Measurements from ENCODE around the gene DNAJB8. TPM values are rescaled to one million over a fixed set of nuclear protein-coding genes. Genes with fewer than 3 reads are reported as not detected.

The DNAJB8 gene
- total RNA-seq, 1 experiment from 2014 or later, result not detected

DNA sequence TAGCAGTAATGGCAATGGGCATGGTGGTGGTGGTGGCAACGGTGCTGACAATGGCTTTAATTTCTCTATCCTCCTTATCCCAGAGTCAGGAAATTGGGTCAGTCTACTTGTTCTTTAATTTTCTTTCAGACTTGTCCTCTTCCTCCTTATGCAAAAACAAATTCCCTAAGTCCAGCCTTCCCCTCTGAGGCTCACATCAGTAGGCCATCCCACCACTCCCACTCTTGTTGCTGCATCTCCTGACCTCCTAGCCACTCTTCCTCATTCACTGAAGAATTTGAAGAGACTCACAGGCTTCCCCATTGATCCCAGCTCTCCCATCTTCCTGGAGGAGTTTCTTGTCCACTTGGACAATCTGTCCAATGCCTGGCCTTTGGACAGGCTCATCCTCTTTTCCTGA, 19.9 kb downstream of the DNAJB8 start:
- ChIA-PET CTCF (no interaction called here), POLR2A (ENCODE audit: unreplicated experiment) (no interaction called here)
- H3F3A ChIP-seq (ENCODE audit: low read length, unreplicated experiment), result no peaks in the 10 kb centered on the region
- ATAC-seq (no peak), DNase-seq (no peak)
- no peaks in the 10 kb centered on the region for H4K20me1 ChIP-seq (ENCODE audit: low read length)
- no peak overlapping the region for H3K9ac ChIP-seq (ENCODE audit: low read length)
- H3K79me2 ChIP-seq (ENCODE audit: low read length), result no peaks in the 10 kb centered on the region
- no peaks in the 10 kb centered on the region for H3K9me3 ChIP-seq (ENCODE audit: low read length)
- BruUV-seq (replicated peaks), result no TSS peak
- no peak overlapping the region for H2AFZ ChIP-seq (ENCODE audit: low read length)
- no peaks in the 10 kb centered on the region for H3K4me1 ChIP-seq (ENCODE audit: insufficient read depth, low read length)
- no peaks in the 10 kb centered on the region for H3K9me2 ChIP-seq (replicated peaks; ENCODE audit: low read length)
- no peaks in the 10 kb centered on the region for H3K36me3 ChIP-seq (ENCODE audit: low read depth, low read length)
- H3K27ac ChIP-seq (ENCODE audit: low read length), result no peak overlapping the region
- H3K4me2 ChIP-seq (ENCODE audit: low read length), result no peak overlapping the region
- H3K27me3 ChIP-seq (ENCODE audit: low read length), result no peaks in the 10 kb centered on the region
- no peak overlapping the region for H3K4me3 ChIP-seq (ENCODE audit: low read length)
- intact Hi-C loops (cut with micrococcal nuclease), result no loop called here
- TF ChIP-seq EZH2phosphoT487 (IDR thresholded peaks at IDR 0.05; ENCODE audit: borderline replicate concordance, low read length), result no peak
- TF ChIP-seq CTCF (conservative IDR thresholded peaks at IDR 0.05; ENCODE audit: low read depth, low read length), result no peak
- no peak for TF ChIP-seq EZH2 (IDR thresholded peaks at IDR 0.05; ENCODE audit: low read length, unreplicated experiment)

- BruUV-seq (replicated peaks), result no TSS peak
Measured at GRCh38 chr3:128445357-128445756, 21.3 kb downstream of the DNAJB8 start.

DNA sequence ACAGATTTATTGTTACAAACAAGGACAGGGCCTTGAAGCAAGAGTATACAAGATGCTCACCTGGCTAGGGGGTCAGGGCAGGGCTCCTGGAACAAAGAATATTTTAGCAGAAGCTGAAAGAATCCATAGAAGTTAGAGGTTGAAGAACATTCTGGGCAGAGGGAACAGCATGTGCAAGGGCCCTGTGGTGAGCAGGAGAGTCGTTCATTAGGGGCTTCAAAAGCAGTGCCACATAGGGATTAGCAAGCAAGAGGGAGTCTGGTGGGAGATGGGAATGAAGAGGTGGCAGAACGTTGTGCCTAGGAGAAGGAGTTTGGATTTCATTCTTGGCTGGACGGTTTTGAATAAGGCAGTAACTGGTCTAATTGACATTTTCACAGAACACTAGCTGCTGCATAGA, 22.9 kb downstream of the DNAJB8 start:
- no peaks in the 10 kb centered on the region for H3K27me3 ChIP-seq (ENCODE audit: low read length)
- DNase-seq (no peak), ATAC-seq (no peak)
- H3K9me3 ChIP-seq (ENCODE audit: low read length), result no peaks in the 10 kb centered on the region
- H3K9me2 ChIP-seq (replicated peaks; ENCODE audit: low read length), result no peaks in the 10 kb centered on the region
- no peak overlapping the region for H3K4me2 ChIP-seq (ENCODE audit: low read length)
- ChIA-PET POLR2A (ENCODE audit: unreplicated experiment) (no interaction called here), CTCF (no interaction called here)
- no peak overlapping the region for H3K27ac ChIP-seq (ENCODE audit: low read length)
- TF ChIP-seq EZH2phosphoT487 (IDR thresholded peaks at IDR 0.05; ENCODE audit: borderline replicate concordance, low read length) (no peak), EZH2 (IDR thresholded peaks at IDR 0.05; ENCODE audit: low read length, unreplicated experiment) (no peak), CTCF (conservative IDR thresholded peaks at IDR 0.05; ENCODE audit: low read depth, low read length) (no peak)
- H3F3A ChIP-seq (ENCODE audit: low read length, unreplicated experiment), result no peaks in the 10 kb centered on the region
- H2AFZ ChIP-seq (ENCODE audit: low read length), result no peak overlapping the region
- H3K36me3 ChIP-seq (ENCODE audit: low read depth, low read length), result no peaks in the 10 kb centered on the region
- no peak overlapping the region for H3K9ac ChIP-seq (ENCODE audit: low read length)
- no TSS peak for BruUV-seq (replicated peaks)
- intact Hi-C loops (cut with micrococcal nuclease), result no loop called here
- no peaks in the 10 kb centered on the region for H4K20me1 ChIP-seq (ENCODE audit: low read length)
- no peaks in the 10 kb centered on the region; the same call in 1 of the 2 replicates for H3K4me1 ChIP-seq (ENCODE audit: insufficient read depth, low read length)
- no peaks in the 10 kb centered on the region for H3K79me2 ChIP-seq (ENCODE audit: low read length)
- H3K4me3 ChIP-seq (ENCODE audit: low read length), result no peak overlapping the region

More at GRCh38 chr3:128445357-128445756, 21.3 kb downstream of the DNAJB8 start:
- H3K27me3 ChIP-seq (ENCODE audit: low read length), result no peaks in the 10 kb centered on the region
- no peak overlapping the region for H2AFZ ChIP-seq (ENCODE audit: low read length)
- no peak overlapping the region for H3K27ac ChIP-seq (ENCODE audit: low read length)
- no peaks in the 10 kb centered on the region for H3K9me3 ChIP-seq (ENCODE audit: low read length)
- no peaks in the 10 kb centered on the region for H3K9me2 ChIP-seq (replicated peaks; ENCODE audit: low read length)
- H3K4me3 ChIP-seq (ENCODE audit: low read length), result no peak overlapping the region
- no peaks in the 10 kb centered on the region for H3K36me3 ChIP-seq (ENCODE audit: low read depth, low read length)
- POLR2A ChIA-PET (ENCODE audit: unreplicated experiment), result no interaction called here
- no peak overlapping the region for H3K4me2 ChIP-seq (ENCODE audit: low read length)
- DNase-seq (no peak), ATAC-seq (no peak)
- CTCF ChIA-PET, result no interaction called here
- H3K9ac ChIP-seq (ENCODE audit: low read length), result no peak overlapping the region
- intact Hi-C loops (cut with micrococcal nuclease), result no loop called here
- H3F3A ChIP-seq (ENCODE audit: low read length, unreplicated experiment), result no peaks in the 10 kb centered on the region
- TF ChIP-seq EZH2 (IDR thresholded peaks at IDR 0.05; ENCODE audit: low read length, unreplicated experiment) (no peak), CTCF (conservative IDR thresholded peaks at IDR 0.05; ENCODE audit: low read depth, low read length) (no peak), EZH2phosphoT487 (IDR thresholded peaks at IDR 0.05; ENCODE audit: borderline replicate concordance, low read length) (no peak)
- H3K4me1 ChIP-seq (ENCODE audit: insufficient read depth, low read length), result no peaks in the 10 kb centered on the region
- H4K20me1 ChIP-seq (ENCODE audit: low read length), result no peaks in the 10 kb centered on the region
- H3K79me2 ChIP-seq (ENCODE audit: low read length), result no peaks in the 10 kb centered on the region

Data from PC-3 (cell line).